Progenitor cell of endocrine pancreas (in vitro differentiated cells): ENCODE results near the gene NEK1. TPM values are rescaled to one million over a fixed set of nuclear protein-coding genes. Genes with fewer than 3 reads are reported as not detected.
"Not testable (repeated sequence)": the region's sequence is repeated elsewhere in the genome, so short reads cannot be mapped to it uniquely, and the experiment has no call there.

ENCODE experiments used
- DNase-seq: peaks from one replicate; pipeline ENCODE4 v3.0.0; 2021; ENCODE audit warnings: low spot score; ENCODE audit not compliant: unreplicated experiment
- H3K27ac Mint-ChIP-seq: 2 replicates; pipeline ENCODE4 v1.8.0; 2021; ENCODE audit warnings: mild to moderate bottlenecking, moderate library complexity, mixed read lengths
- H3K27me3 Mint-ChIP-seq: 2 replicates; pipeline ENCODE4 v1.8.0; 2021; ENCODE audit warnings: mixed read lengths
- H3K36me3 Mint-ChIP-seq: 2 replicates; pipeline ENCODE4 v1.8.0; 2022; ENCODE audit warnings: mixed read lengths; ENCODE audit not compliant: insufficient read depth
- H3K4me1 Mint-ChIP-seq: 2 replicates; pipeline ENCODE4 v1.8.0; 2021; ENCODE audit warnings: low read depth, mixed read lengths
- H3K4me3 Mint-ChIP-seq: 2 replicates; pipeline ENCODE4 v1.8.0; 2021; ENCODE audit warnings: low read depth, mild to moderate bottlenecking, moderate library complexity, mixed read lengths
- H3K9me3 Mint-ChIP-seq: 2 replicates; pipeline ENCODE4 v1.8.0; 2021; ENCODE audit warnings: low read depth, mixed read lengths
- CTCF ChIP-seq: fragments of 200-600 bp; sonication (generic); IDR thresholded peaks from one replicate; pipeline ENCODE4 v1.5.0; 2021; ENCODE audit warnings: antibody characterized with exemption, mild to moderate bottlenecking; ENCODE audit not compliant: unreplicated experiment
- total RNA-seq: library from RNA; stranded (reverse); gene quantifications from 2 replicates; pipeline ENCODE4 v1.2.1, GENCODE V29; 2021

Gene NEK1
- total RNA-seq, 1 donor from 2014 or later: 15.0 TPM

GRCh38 chr4:169565606-169566005, 46.8 kb downstream of the NEK1 start:
- Mint-ChIP-seq H3K9me3 (no peaks in the 10 kb centered on the region), H3K4me3 (no peak overlapping the region), H3K27ac (no peak overlapping the region), H3K36me3 (peaks cover 1% of the 10 kb centered on the region), H3K4me1 (no peaks in the 10 kb centered on the region), H3K27me3 (no peaks in the 10 kb centered on the region)
- no peak for TF ChIP-seq CTCF
- no peak for DNase-seq

- H3K4me3 Mint-ChIP-seq: no peak overlapping the region
- peaks cover 15% of the 10 kb centered on the region for H3K4me1 Mint-ChIP-seq
- peaks cover 12% of the 10 kb centered on the region for H3K9me3 Mint-ChIP-seq
- H3K27me3 Mint-ChIP-seq: no peaks in the 10 kb centered on the region
- no peak for TF ChIP-seq CTCF
- peak overlapping the region; percentile 29 for H3K27ac Mint-ChIP-seq
- peaks cover 24% of the 10 kb centered on the region for H3K36me3 Mint-ChIP-seq
- DNase-seq: no peak
These were observed 55.2 kb downstream of the NEK1 start for GRCh38 chr4:169557061-169557636.

GRCh38 chr4:169546548-169546947, 65.8 kb downstream of the NEK1 start:
- H3K9me3 Mint-ChIP-seq: peaks cover 50% of the 10 kb centered on the region

GRCh38 chr4:169540774-169541173, 71.6 kb downstream of the NEK1 start:
- peaks cover 26% of the 10 kb centered on the region for H3K9me3 Mint-ChIP-seq

More at GRCh38 chr4:169546548-169546947, 65.8 kb downstream of the NEK1 start:
- not testable (repeated sequence) for H3K4me1 Mint-ChIP-seq, DNase-seq, H3K4me3 Mint-ChIP-seq, H3K27me3 Mint-ChIP-seq, H3K27ac Mint-ChIP-seq
- peaks cover 45% of the 10 kb centered on the region for H3K36me3 Mint-ChIP-seq

GRCh38 chr4:169530048-169530447, 82.3 kb downstream of the NEK1 start:
- Mint-ChIP-seq H3K36me3 (peaks cover 16% of the 10 kb centered on the region), H3K4me3 (no peak overlapping the region), H3K27ac (no peak overlapping the region), H3K27me3 (no peaks in the 10 kb centered on the region), H3K4me1 (peaks cover 3% of the 10 kb centered on the region), H3K9me3 (no peaks in the 10 kb centered on the region)
- DNase-seq: no peak
- no peak for TF ChIP-seq CTCF

More at GRCh38 chr4:169540774-169541173, 71.6 kb downstream of the NEK1 start:
- no peak for TF ChIP-seq CTCF
- H3K36me3 Mint-ChIP-seq: peaks cover 10% of the 10 kb centered on the region
- H3K4me1 Mint-ChIP-seq: no peaks in the 10 kb centered on the region
- no peak for DNase-seq
- H3K4me3 Mint-ChIP-seq: no peak overlapping the region
- no peak overlapping the region for H3K27ac Mint-ChIP-seq
- no peaks in the 10 kb centered on the region for H3K27me3 Mint-ChIP-seq

- no peak for TF ChIP-seq CTCF
- Mint-ChIP-seq H3K4me3 (no peak overlapping the region), H3K27me3 (no peaks in the 10 kb centered on the region), H3K9me3 (peaks cover 12% of the 10 kb centered on the region), H3K27ac (no peak overlapping the region), H3K36me3 (peaks cover 26% of the 10 kb centered on the region), H3K4me1 (peaks cover 3% of the 10 kb centered on the region)
- no peak for DNase-seq
These were observed 88.6 kb downstream of the NEK1 start for GRCh38 chr4:169523796-169524195.
